Medulla oblongata (tissue), 1 donor: ENCODE results near the gene TP53INP2.
"Not testable (repeated sequence)": the region's sequence is repeated elsewhere in the genome, so short reads cannot be mapped to it uniquely, and the experiment has no call there.

ENCODE experiments used
- DNase-seq: peaks from one replicate; pipeline ENCODE4 v3.0.0-alpha.2; 2015; ENCODE audit errors: extremely low spot score

TP53INP2 gene

DNA sequence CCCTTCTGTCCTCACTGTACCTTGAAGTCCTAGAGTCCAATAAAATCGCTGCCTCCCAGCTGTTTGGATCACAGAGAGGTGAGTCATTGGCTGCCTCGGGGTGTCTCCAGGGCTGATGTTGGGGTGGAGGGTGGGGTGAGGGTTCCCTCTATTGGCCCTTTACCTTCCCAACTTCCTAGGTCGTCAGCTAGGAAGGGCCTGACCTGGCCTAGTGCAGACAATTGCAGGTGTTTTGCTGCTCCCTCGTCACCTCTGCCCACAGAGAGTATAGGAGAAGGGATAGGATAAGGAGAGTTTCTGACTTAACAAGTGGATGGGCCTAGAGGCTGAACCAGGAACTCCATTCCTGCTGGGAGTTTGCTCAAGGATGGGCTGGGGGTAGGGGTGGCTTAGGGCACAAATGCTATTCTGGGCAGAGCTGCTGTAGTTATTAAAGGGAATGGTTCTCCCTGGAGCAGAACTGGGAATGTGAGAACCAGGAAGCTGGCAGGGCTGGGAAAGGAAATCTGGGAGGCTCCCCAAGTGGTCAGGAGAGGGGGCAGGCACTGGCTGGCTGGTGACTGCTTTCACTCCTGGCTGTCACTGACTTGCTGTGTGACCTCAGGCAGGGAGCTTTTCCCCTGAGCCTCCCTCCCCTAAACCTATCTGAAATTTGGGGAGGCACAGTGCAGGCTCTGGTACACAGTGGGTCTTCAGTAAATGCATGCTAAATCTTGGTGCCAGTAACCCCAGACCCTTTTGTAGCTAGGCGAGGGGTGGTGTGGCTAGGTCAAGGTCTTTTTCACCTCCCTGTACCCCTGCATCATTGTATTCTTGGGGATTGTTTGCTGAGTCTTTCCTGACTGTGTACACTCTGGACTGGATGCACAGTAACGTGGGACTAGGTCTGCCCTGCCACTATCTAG, 1.5 kb downstream of the TP53INP2 start:
- peak; percentile 67 for DNase-seq

DNA sequence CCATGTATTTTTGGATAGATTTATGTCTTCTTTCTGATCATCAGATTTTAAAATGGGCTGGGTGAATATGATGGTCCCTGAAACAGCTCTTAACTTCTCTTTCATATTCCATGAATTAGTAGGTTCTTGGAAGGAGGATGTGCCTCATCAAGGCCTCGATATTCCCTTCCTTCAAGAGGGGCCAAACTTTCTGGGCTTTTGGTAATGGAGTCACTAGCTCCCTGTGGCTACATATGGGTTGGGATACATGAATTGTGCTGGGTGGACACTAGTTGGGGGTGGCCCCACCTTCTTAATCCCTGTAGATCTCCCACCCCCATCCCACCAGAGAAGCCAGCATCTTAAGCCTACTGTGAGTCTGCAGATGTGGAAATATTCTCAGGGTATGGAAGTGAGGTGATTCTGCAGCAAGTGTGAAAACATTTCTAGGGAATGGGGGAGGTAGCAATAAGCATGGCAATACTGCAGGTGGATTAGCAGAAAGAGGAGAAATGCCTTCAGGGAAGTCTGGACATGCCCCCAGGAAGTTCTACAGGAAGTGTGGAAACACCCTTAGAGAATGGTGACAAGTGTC, 2.2 kb downstream of the TP53INP2 start:
- DNase-seq, result no peak

DNA sequence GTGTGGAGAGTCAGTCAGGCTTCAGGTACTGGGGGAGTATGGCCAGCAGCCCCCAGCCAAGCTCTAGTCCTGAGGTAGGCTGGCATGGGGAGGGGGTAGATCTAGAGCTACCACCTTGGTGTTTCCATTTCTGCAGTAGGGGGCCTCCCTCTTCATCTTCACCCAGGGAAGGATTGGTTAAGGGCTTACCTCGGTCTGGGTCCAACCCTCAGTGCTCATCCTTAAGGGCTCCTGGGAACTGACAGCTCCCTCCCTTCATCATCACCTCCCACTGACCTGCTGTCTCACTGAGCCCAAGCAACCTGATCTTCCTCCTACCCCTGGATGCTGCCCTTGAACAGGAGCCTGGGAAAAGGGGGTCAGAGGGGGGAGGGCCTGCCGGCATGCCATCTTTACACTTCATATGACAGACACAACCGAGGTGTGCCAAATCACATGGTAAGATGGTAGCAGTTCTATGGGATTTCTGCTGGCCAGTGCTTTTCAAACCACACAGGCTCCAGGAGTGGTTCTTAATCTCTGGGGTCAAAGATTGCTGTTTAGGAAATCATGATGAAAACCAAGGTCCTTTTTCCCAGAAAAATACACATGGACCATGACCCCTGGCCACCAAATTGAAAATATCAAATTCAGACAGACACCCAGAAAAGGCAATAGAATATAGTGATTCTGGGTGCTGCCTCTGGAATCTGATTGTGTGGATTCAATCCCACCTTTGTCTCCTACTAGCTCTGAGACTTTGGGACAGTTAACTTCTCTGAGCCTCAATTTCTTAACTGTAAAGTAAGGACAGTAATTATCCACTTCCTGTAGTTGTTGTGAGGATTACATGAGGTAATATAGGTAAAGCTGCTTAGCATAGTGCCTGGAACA, 3.0 kb downstream of the TP53INP2 start:
- no peak for DNase-seq

DNA sequence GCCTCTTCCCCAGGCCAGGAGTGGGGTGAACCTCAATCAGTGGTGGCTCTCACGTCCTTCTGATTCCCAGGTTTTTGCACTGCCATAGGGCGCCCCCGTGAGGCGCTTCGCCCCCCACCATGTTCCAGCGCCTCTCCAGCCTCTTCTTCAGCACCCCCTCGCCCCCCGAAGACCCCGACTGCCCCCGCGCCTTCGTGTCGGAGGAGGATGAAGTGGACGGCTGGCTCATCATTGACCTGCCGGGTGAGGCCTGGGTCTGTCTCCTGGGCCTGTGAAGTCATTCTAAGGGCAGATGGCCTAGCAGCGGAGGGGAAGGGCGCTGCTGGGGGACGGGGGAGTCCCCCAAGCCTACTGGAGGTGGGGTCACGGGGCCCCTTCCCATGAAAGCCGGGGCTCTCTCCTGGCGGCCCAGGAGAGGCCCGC, 4.5 kb downstream of the TP53INP2 start:
- DNase-seq, result peak; percentile 71

DNA sequence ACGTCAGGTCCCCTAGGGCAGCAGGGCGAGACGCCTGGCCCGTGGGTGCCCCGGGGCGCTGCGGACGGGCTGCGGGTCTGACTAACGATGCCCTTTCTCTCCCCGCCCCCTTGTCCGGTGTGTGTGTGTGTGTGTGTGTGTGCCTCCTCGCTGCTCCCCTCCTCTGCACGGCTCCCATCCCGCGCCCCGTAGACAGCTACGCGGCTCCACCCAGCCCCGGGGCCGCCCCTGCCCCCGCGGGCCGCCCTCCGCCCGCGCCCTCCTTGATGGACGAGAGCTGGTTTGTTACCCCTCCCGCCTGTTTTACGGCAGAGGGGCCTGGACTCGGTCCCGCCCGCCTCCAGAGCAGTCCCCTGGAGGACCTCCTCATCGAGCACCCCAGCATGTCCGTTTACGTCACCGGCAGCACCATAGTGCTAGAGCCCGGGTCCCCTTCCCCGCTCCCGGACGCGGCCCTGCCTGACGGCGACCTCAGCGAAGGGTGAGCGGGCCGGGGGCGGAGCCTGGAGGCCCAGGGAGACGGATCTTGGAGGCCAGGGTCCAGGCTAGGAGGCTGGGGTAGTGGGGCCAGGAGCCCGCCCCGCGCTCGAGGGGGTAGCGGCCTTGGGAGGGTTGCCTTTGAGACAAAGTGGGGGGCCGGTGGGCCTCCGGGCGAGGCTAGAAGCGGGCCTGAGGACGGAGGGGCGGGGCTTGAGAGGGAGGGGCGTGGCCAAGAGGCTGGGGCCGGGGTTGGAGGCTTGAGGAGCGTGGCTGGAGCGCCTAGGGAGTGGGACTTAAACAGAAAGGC, 5.1 kb downstream of the TP53INP2 start:
- peak; percentile 85 for DNase-seq

DNA sequence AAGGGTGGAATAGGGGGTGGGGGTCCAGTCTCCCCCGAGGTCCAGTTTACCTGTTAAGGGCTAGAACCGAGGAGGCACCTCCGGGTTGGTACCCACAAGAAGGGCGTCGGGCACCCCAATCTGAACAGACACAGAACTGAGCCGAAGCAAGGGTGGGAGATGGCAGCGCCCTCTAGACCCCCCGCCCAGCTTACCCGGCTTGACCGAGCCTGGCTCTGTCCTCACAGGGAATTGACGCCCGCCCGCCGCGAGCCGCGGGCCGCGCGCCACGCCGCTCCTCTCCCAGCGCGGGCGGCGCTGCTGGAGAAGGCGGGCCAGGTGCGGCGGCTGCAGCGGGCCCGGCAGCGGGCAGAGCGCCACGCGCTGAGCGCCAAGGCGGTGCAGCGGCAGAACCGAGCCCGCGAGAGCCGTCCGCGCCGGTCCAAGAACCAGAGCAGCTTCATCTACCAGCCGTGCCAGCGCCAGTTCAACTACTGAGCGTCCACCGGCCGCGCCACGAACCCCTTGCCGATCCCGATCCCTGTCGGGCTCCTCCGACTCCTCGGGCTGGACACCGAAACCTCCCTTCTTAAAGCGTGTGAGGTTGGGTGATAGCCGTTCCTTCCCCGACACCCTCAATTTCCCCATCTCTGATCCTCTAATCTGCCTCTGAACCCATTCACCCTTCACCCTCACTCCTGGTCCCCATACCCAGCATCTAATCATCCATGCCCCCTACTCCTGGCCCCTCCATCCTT, 5.9 kb downstream of the TP53INP2 start:
- DNase-seq, result peak; percentile 85

DNA sequence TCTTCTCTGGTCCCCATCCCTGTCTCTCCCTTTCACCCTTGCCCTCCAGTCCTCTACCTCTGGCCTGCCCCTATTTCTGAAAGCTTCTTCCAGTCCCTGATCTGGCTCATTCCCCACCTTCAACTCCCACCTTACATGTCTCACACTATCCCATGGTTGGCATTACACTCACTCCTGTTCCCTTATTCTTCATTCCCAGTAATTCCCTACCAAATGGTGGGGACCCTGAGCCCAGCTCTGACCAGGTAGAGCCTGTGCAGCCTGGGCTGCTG, 6.4 kb downstream of the TP53INP2 start:
- no peak for DNase-seq

DNA sequence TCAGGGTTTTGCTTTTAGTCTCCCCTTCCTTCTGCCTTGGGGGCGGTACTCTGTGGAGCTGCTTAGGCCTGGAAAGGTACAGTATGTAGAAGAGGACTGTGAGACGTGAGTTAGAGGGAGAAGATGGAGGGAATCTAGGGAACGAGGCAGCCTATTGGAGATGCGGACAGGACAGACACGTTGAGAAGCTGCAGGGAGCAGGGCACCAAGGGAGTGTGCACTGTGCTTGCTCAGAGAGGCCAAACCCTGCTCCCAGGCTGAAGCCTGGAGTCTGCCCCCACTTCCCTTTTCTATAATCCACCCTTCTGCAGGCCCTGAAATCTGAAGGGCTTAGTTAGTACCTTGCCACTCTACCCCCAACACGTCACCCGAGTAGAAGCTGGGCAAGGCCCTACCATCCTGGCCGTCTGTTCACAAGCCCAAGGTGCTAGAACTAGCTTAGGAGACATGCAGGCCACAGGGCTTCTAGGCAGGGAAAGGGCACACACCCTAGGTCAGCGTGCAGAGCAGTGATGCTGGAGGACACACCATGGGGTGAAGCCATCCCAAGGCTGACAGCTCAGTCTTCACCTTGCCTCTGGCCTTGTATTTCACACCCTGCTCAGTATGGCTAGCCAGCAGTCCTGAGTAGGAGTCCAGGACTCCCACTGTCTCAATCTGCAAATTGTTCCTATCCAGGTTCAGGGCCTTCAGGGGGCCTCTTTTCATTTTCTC, 6.9 kb downstream of the TP53INP2 start:
- DNase-seq, result no peak

DNA sequence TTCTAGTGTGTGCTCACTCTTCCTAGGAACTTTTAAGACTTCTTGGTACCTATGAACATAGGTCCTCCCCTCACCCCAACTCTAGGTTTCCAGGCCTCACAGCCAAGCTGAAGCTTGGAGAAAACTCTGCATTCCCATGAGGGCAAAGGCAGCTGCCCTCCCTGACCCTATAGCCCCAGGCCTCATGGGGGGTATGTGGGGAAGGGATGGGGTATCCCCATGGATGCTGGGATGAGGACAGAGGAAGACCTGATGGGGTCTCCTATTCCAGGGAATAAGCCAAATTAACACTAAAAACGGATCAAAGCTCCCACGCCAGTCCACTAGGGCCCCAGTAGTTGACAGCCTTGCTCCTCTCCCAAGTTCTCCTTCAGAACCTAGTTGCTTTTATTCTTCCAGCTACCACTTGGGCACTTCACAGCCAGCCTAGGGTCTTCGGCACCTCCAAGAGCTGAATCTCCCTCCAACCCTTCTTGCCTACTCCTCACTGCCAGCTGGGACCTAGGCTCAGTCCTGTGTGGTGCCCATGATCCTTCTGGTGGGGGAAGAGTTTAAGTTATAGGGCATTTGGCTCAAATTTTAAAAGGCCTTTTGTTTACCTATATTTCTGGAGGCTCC, 7.8 kb downstream of the TP53INP2 start:
- no peak for DNase-seq

DNA sequence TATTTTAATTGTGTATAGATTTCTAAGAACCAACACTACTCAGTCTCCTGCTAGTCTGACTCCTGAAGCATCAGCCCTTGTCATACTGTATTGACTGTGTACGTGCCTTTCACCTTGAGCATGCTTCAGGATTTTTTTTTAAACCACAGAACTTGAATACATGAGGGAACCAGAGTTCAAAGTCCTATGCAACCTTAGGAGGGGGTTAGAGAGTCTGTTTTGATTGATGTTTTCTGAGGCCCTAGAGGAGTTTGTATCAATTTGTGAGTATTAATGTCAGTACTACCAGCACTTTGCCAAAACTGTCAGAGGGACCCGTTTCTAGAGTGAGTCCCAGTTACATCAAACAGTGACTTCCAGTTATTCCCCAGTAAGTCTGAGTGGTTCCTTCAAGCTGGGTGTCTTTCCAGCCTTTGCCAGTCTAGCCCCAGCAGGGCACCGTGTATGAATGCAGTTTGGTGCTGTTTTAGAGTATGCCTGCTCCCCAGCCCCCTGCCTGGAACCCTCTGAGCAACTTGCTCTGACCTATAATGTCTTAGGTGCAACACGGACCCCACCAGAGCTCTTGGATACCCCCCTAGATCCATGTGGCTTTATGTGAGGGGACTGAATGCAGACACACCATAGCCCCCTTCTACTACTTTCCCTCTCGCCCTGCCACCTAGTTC, 8.5 kb downstream of the TP53INP2 start:
- DNase-seq, result no peak

DNA sequence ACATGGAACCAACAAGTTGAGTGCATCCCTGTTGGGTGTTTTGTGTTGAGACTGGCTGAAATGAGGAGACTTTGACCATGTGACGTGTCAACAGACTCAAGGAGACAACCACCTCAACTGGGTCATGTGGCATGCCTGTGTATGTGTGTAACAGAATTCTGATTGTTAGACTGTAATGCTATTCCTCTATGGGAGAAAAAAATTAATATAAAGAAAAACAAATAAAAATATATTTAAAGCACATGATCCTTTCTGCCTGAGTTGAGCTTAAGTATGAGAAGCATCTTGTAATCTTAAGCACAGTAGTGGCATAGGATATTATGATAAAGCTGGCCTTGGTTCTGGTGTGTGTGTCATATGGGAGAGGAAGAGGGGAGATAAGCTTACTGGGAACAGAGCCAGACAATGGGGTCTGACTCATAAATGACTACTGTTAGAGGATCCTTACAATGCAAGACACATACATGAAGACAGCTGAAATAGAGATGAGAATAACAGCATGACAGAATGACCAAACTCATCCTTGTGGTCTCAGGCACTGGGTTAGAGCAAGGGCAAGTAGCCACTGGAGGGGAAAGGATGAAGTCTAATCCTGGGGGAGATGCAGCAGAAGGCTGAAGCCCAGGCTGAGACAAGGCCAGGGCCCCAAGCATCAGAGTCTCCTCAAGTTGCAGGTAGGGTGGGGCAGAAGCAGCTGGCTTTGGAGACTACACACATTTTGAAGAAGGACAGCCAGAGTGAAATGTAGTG, 9.2 kb downstream of the TP53INP2 start:
- DNase-seq, result no peak

DNA sequence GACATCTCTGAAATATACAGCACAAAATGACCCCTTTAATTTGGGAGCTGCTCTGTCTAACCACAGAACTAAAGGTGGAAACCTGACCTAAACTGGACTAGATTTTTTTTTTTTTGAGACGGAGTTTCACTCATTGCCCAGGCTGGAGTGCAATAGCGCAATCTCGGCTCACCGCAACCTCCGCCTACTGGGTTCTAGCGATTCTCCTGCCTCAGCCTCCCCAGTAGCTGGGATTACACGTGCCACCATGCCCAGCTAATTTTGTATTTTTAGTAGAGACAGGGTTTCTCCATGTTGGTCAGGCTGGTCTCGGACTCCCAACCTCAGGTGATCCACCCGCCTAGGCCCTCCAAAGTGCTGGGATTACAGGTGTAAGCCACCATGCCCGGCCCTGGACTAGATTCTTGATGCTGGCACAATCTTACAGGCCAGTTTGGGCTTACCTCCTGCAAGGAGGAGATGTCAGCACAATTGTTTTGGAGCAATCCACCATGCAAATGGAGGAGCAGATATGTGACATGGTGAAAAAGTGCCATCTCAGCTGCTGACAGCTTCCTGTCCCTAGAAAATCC, 9.9 kb downstream of the TP53INP2 start:
- not testable (repeated sequence) for DNase-seq

DNA sequence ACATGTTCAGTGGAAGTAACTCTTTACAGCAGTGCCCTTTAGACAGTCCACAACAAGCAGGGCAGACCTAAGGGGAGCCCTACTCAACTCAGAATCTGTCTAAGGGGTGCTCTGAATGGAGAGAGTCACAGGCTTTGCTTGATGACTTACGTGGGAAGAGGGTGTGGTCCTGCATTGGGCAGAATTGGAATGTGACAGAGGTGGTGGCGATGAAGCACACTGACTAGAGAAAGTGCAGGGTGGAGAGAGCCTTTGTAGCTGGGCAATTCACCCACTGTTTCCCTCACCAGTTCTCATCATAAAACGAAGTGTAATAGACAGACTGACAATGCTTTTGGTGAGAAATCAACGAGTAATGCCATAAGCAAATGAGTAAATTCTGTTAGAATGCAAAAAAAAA, 11.2 kb downstream of the TP53INP2 start:
- DNase-seq, result no peak

DNA sequence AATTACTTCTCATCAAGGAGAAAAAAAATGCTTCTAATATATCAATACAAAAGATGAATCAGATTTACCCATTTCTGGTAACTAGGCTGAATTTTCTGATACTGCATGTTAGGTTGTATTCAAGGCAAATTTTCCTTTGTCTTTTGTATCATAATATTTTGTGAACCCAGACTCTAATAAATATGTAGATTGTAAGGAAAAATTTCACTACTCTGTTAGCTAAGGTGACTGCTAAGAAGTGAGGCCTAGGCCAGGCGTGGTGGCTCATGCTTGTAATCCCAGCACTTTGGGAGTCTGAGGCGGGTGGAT, 12.7 kb downstream of the TP53INP2 start:
- no peak for DNase-seq

DNA sequence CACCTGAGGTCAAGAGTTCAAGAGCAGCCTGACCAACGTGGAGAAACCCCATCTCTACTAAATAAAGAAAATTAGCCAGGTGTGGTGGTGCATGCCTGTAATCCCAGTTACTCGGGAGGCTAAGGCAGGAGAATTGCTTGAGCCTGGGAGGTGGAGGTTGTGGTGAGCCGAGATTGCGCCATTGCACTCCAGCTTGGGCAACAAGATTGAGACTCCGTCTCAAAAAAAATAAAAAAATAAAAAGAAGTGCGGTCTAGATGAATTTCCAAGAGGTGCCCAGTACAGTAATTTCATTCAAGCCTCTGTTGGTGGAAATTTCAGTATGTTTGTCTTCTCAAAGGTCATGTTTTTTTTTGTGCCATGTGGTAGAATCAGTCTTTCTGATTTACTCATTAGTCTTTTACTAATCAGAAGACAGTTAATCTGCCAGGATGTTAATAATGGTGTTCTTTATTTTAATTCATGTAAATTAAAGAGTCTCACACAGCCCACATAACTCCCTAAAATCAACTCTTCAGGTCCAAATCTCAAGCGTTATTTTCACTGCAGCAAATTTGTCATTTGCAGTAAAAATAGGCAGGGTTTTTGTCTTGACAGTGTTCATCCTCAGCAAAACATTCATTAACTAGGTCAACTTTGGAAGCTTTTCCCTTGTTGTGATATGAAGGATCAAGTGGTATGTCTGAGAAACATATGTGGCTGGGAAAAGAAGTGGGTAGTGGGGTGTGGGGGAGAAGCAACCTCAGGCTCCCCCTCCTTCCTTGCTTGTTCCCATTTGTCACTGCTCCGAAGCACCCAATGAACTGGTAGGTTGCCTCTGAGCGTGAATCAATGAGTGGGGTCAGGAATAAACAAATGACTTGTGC, 13.3 kb downstream of the TP53INP2 start:
- no peak for DNase-seq

DNA sequence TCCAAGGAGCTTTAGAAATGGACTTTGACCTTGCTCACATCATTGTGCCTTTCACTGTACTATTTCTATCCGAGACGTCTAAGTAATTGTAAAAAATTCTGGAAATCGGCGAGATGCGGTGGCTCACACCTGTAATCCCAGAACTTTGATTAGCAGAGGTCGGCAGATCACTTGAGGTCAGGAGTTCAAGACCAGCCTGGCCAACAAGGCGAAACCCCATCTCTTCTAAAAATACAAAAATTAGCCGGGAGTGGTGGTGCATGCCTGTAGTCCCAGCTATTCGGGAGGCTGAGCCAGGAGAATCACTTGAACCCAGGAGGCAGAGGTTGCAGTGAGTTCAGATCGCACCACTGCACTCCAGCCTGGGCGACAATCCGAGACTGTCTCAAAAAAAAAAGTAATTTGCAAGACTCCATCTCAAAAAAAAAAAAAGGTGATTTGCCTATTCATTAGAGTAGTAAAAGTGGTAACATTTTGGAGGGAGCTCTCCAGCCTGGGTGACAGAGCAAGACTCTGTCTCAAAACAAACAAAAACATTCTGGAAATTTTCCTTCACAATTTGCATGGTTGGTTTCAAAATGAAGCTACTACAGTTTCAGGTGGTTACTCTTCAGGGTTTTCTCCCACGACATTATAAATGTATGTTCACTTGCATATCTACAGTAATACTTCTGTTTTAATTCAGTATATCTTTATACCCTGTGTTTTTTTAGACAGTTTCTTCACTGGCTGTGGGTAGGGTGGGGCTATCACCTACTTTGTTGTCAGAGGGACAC, 15.3 kb downstream of the TP53INP2 start:
- not testable (repeated sequence) for DNase-seq

DNA sequence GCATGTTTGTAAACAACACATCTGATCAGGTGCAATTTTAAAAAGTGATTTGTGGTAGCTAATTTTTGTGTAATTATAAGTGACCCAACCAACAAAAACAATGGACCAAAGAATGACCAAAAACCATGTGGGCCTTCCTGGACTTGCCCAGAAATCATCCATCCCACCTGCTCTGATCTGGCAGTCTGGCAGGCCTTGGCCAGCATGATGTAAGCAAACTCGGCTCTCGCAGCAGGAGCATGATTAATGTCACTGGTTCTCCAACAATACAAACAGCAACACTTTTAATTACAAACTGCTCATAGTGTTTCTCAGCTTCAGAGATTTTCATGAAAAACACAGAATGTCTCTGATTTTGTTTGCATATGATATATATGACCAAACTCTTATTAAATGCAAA, 16.1 kb downstream of the TP53INP2 start:
- peak; percentile 35 for DNase-seq
